H1 (cell line): ENCODE results near the gene CEP85. TPM values are rescaled to one million over a fixed set of nuclear protein-coding genes. Genes with fewer than 3 reads are reported as not detected.

Experiments
- CTCF ChIA-PET: fragments of 300-600 bp; sonication (Branson Sonifier 250); formaldehyde crosslinking; loops from one replicate; lab custom pipeline; 2021; ENCODE audit not compliant: partially characterized antibody; lab: Charles Lee
- POLR2A ChIA-PET: fragments of 300-600 bp; sonication (Branson Sonifier 250); formaldehyde crosslinking; loops from one replicate; lab custom pipeline; 2021; ENCODE audit warnings: inconsistent platforms; ENCODE audit not compliant: partially characterized antibody; lab: Charles Lee
- DNase-seq, 2 experiments: peaks; one replicate each; pipeline versions ENCODE4 v3.0.0 to v3.0.0-alpha.2; 2010 to 2022; ENCODE audit warnings: low spot score in 2 of 2, low read depth in 1 of 2, mixed read lengths in 1 of 2
- FAIRE-seq: peaks from 2 replicates; lab custom pipeline; 2011; peaks lifted over from hg19 to GRCh38; lab: Jason Lieb, UNC
- H2AFZ ChIP-seq: 2 replicates; pipeline ENCODE4 v1.8.1; 2012; ENCODE audit warnings: low read length, inconsistent platforms
- H2AK5ac ChIP-seq: 2 replicates; pipeline ENCODE4 v1.6.1; 2013; ENCODE audit warnings: low read depth, low read length
- H2BK120ac ChIP-seq: replicated peaks from 2 replicates; pipeline ENCODE3; 2013; ENCODE audit warnings: low read depth, low read length, inconsistent platforms
- H2BK12ac ChIP-seq: 2 replicates; pipeline ENCODE4 v1.6.1; 2013; ENCODE audit warnings: low read depth, low read length
- H2BK15ac ChIP-seq: 2 replicates; pipeline ENCODE4 v1.6.1; 2013; ENCODE audit warnings: low read length
- H2BK20ac ChIP-seq: 2 replicates; pipeline ENCODE4 v1.6.1; 2013; ENCODE audit warnings: low read length
- H2BK5ac ChIP-seq: 2 replicates; pipeline ENCODE4 v1.6.1; 2013; ENCODE audit warnings: low read depth, low read length
- H3K14ac ChIP-seq: 2 replicates; pipeline ENCODE4 v1.6.1; 2013; ENCODE audit warnings: inconsistent platforms; ENCODE audit not compliant: insufficient read length
- H3K18ac ChIP-seq: 2 replicates; pipeline ENCODE4 v1.6.1; 2013; ENCODE audit warnings: low read length; ENCODE audit errors: extremely low read depth
- H3K23ac ChIP-seq: 2 replicates; pipeline ENCODE4 v1.6.1; 2013; ENCODE audit warnings: inconsistent platforms; ENCODE audit not compliant: insufficient read length
- H3K23me2 ChIP-seq: 2 replicates; pipeline ENCODE4 v1.6.1; 2013; ENCODE audit warnings: low read depth, low read length
- H3K27ac ChIP-seq: 2 replicates; pipeline ENCODE4 v1.6.1; 2011; ENCODE audit warnings: low read depth, low read length, inconsistent platforms
- H3K27me3 ChIP-seq, 4 experiments: replicated peaks in 1 of 4; 1 replicate in 1 of 4; 2 replicates in 3 of 4; pipeline versions ENCODE4 v1.6.1 to v1.8.1; 2011 to 2013; ENCODE audit warnings: low read length in 3 of 4, mild to moderate bottlenecking in 3 of 4, inconsistent platforms in 2 of 4, mixed read lengths in 2 of 4, moderate library complexity in 1 of 4; ENCODE audit not compliant: control insufficient read depth in 3 of 4, insufficient read depth in 3 of 4; ENCODE audit errors: extremely low read depth in 1 of 4
- H3K36me3 ChIP-seq, 4 experiments: 2 replicates each; pipeline versions ENCODE4 v1.6.1 to v1.8.1; 2011 to 2013; ENCODE audit warnings: mild to moderate bottlenecking in 4 of 4, low read length in 3 of 4, moderate library complexity in 2 of 4, control low read depth in 1 of 4, inconsistent platforms in 1 of 4; ENCODE audit not compliant: insufficient read depth in 4 of 4, control insufficient read depth in 2 of 4
- H3K4ac ChIP-seq: replicated peaks from 2 replicates; pipeline ENCODE3; 2013; ENCODE audit warnings: low read length, low read depth, mixed read lengths, inconsistent platforms; ENCODE audit not compliant: insufficient read length
- H3K4me1 ChIP-seq, 4 experiments: replicated peaks in 1 of 4; 1 replicate in 1 of 4; 2 replicates in 3 of 4; pipeline versions ENCODE4 v1.6.1 to v1.8.1; 2011 to 2013; ENCODE audit warnings: low read length in 3 of 4, inconsistent platforms in 2 of 4, mixed read lengths in 1 of 4; ENCODE audit not compliant: insufficient read depth in 4 of 4, control insufficient read depth in 3 of 4
- H3K4me2 ChIP-seq, 2 experiments: 2 replicates each; pipeline versions ENCODE4 v1.6.1 to v1.8.1; 2011 to 2013; ENCODE audit warnings: low read depth in 2 of 2, low read length in 2 of 2, control low read depth in 1 of 2, inconsistent platforms in 1 of 2, mild to moderate bottlenecking in 1 of 2; ENCODE audit not compliant: insufficient read depth in 1 of 2
- H3K4me3 ChIP-seq, 4 experiments: fragments of 200-600, 300-600 bp in 1 of 4; sonication (generic), shearing (Covaris generic), sonication (Bioruptor Twin) in 1 of 4; 2 replicates each; pipeline versions ENCODE4 v1.5.1 to v1.8.1; 2011 to 2016; ENCODE audit warnings: low read length in 4 of 4, low read depth in 3 of 4, control low read depth in 2 of 4, inconsistent platforms in 2 of 4, mild to moderate bottlenecking in 2 of 4, mixed read lengths in 1 of 4, moderate library complexity in 1 of 4; ENCODE audit not compliant: insufficient read depth in 2 of 4; ENCODE audit errors: extremely low read depth in 1 of 4
- H3K56ac ChIP-seq: replicated peaks from 2 replicates; pipeline ENCODE3; 2013; ENCODE audit warnings: low read depth, mild to moderate bottlenecking, mixed read lengths, low read length, inconsistent platforms; ENCODE audit not compliant: insufficient read length
- H3K79me1 ChIP-seq: 2 replicates; pipeline ENCODE4 v1.6.1; 2013; ENCODE audit warnings: low read depth, low read length, control low read depth
- H3K79me2 ChIP-seq, 2 experiments: 2 replicates each; pipeline versions ENCODE4 v1.6.1 to v1.8.1; 2012 to 2013; ENCODE audit warnings: low read length in 2 of 2, mild to moderate bottlenecking in 2 of 2, inconsistent platforms in 1 of 2; ENCODE audit not compliant: insufficient read depth in 2 of 2, control insufficient read depth in 1 of 2
- H3K9ac ChIP-seq, 4 experiments: replicated peaks in 1 of 4; 1 replicate in 1 of 4; 2 replicates in 3 of 4; pipeline versions ENCODE4 v1.6.1 to v1.8.1; 2011 to 2013; ENCODE audit warnings: low read depth in 3 of 4, low read length in 3 of 4, control low read depth in 2 of 4, mild to moderate bottlenecking in 2 of 4, moderate library complexity in 2 of 4, inconsistent platforms in 1 of 4; ENCODE audit errors: extremely low read depth in 1 of 4
- H3K9me3 ChIP-seq, 2 experiments: 2 replicates each; pipeline versions ENCODE4 v1.6.1 to v1.8.1; 2012 to 2013; ENCODE audit warnings: mild to moderate bottlenecking in 2 of 2, moderate library complexity in 2 of 2, control low read depth in 1 of 2, inconsistent platforms in 1 of 2, low read depth in 1 of 2, low read length in 1 of 2, mixed read lengths in 1 of 2; ENCODE audit not compliant: insufficient read depth in 2 of 2
- H4K20me1 ChIP-seq, 2 experiments: replicated peaks in 1 of 2; 2 replicates each; pipeline versions ENCODE3 to v1.8.1; 2011 to 2013; ENCODE audit warnings: inconsistent platforms in 2 of 2, low read length in 2 of 2, mild to moderate bottlenecking in 1 of 2; ENCODE audit not compliant: insufficient read depth in 2 of 2, control insufficient read depth in 1 of 2
- H4K5ac ChIP-seq: 2 replicates; pipeline ENCODE4 v1.6.1; 2013; ENCODE audit warnings: low read length, low read depth, mixed read lengths, inconsistent platforms; ENCODE audit not compliant: insufficient read length
- H4K8ac ChIP-seq: 2 replicates; pipeline ENCODE4 v1.8.0; 2013; ENCODE audit warnings: mild to moderate bottlenecking, moderate library complexity, low read length, inconsistent platforms; ENCODE audit not compliant: insufficient read depth; ENCODE audit errors: extremely low read depth
- H4K91ac ChIP-seq: replicated peaks from 2 replicates; pipeline ENCODE3; 2013; ENCODE audit warnings: low read length, mixed read lengths, inconsistent platforms; ENCODE audit not compliant: insufficient read length
- KDM5A ChIP-seq: fragments of 200-600 bp; IDR thresholded peaks from 2 replicates; pipeline ENCODE4 v1.7.1; 2012; ENCODE audit warnings: mild to moderate bottlenecking, low read length, inconsistent platforms, mixed read lengths
- POLR2AphosphoS5 ChIP-seq: IDR thresholded peaks from 2 replicates; pipeline ENCODE4 v1.6.1; 2011; ENCODE audit warnings: low read depth, low read length
- WGBS, 2 experiments: shearing (Covaris generic) in 1 of 2; methylation state at CpG; one replicate each; pipeline versions ENCODE4 v1.1.6 to v1.1.7; 2013 to 2015; ENCODE audit warnings: low lambda C conversion rate in 2 of 2, mixed read lengths in 2 of 2, inconsistent platforms in 1 of 2, low coverage in 1 of 2, missing lambda C conversion rate in 1 of 2; ENCODE audit not compliant: insufficient replicate concordance in 2 of 2, insufficient coverage in 1 of 2, insufficient read length in 1 of 2; ENCODE audit errors: extremely low coverage in 1 of 2, missing lambda C conversion rate in 1 of 2; 5-methylcytosine and 5-hydroxymethylcytosine counted together
- polyA plus RNA-seq, 7 experiments: library from polyadenylated mRNA; depleted of rRNA in 3 of 7; stranded (reverse) in 5 of 7; unstranded in 2 of 7; fragments of >200 nt in 5 of 7; fragments of 200-250 nt in 2 of 7; gene quantifications; 1 replicate in 5 of 7; 2 replicates in 1 of 7; 4 replicates in 1 of 7; pipeline versions ENCODE4 v1.2.1 to v1.2.3, GENCODE V29; 2011 to 2013; ENCODE audit warnings: missing spikeins in 2 of 7, mixed read lengths in 2 of 7
- total RNA-seq: library from RNA; stranded (reverse); fragmentation: NEBNext Ultra II Directional; extraction: Animal tissue kit (Norgen Biotek cat#: 25700); gene quantifications from 2 replicates; pipeline ENCODE4 v1.2.1, GENCODE V29; 2021
- TF ChIP-seq, protein P1 (sequence below): IDR thresholded peaks from 2 replicates; pipeline ENCODE4 v1.6.1; 2012; ENCODE audit warnings: inconsistent platforms

CEP85 gene
- total and polyA plus RNA-seq, 2 of the 8 experiments (the other 6 are each of a cell fraction or from before 2014, with no cell fraction given), result 40.4 to 43.7 TPM

DNA sequence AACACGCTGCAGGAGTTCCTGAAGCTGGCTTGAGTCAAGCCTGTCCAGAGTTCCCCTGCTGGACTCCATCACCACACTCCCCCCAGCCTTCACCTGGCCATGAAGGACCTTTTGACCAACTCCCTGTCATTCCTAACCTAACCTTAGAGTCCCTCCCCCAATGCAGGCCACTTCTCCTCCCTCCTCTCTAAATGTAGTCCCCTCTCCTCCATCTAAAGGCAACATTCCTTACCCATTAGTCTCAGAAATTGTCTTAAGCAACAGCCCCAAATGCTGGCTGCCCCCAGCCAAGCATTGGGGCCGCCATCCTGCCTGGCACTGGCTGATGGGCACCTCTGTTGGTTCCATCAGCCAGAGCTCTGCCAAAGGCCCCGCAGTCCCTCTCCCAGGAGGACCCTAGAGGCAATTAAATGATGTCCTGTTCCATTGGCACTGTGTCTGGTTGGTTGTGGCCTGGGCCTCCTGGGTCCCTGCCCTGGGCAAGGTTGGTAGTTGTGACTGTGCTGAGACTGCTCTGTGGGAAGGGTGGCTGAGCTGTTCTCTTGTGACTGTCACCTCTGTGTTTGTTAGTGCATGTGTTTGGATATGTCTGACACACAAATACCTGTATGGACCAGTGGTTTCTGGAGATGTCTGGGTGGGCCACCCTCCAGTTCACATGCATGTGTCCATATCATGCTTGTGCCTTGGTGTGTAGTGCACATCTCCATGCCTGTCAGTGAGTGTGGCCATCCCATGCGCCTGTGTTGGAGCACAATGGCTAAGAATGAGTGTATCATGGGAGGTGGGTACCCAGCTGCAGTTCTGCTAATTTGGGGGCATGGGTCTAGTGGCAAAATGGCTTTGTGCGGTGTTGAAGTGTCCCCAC is 47.3 kb downstream of the CEP85 start:
- CTCF ChIA-PET, result interaction anchor here (0.6 to 39.7 kb wide), 13 partner anchors 15 to 190 kb away, joined by 3 to 1530 read pairs (median 4); partner anchors contain the start of genes CATSPER4, CD52, CEP85 and UBXN11
- 90% methylated on average over 5 of the region's 5 CpGs; no CpG with 5 or more reads in 1 of the 2 experiments for WGBS, 2 experiments
- no peak for FAIRE-seq

More for the DNA sequence above, 47.3 kb downstream of the CEP85 start:
- H3K27me3 ChIP-seq, result no peaks in the 10 kb centered on the region
- peak overlapping the region; percentile 27; the same call in 1 of the 2 replicates for H2BK5ac ChIP-seq
- H4K91ac ChIP-seq, result peak overlapping the region; percentile 85
- H2BK12ac ChIP-seq, result peak overlapping the region; percentile 32; the same call in 1 of the 2 replicates
- H3K27ac ChIP-seq, result peak overlapping the region; percentile 64; the same call in 1 of the 2 replicates
- H3K36me3 ChIP-seq, result peaks cover 15 to 19% (median 17%) of the 10 kb centered on the region in 4 experiments
- H3K79me1 ChIP-seq, result no peaks in the 10 kb centered on the region
- peak overlapping the region; percentile 60 to 61 for H3K4me2 ChIP-seq
- peak overlapping the region; percentile 32 for H2BK15ac ChIP-seq
- peak overlapping the region; percentile 76 for H3K18ac ChIP-seq
- no peak overlapping the region for H3K23ac ChIP-seq
- H4K8ac ChIP-seq, result no peak overlapping the region; the same call in 1 of the 2 replicates
- H3K23me2 ChIP-seq, result peaks cover 9% of the 10 kb centered on the region; the same call in 1 of the 2 replicates
- peak overlapping the region; percentile 41 for H4K5ac ChIP-seq
- peak overlapping the region in 2 of 4 experiments; percentile 15 to 69; a peak in 3 of 8 replicates for H3K4me3 ChIP-seq
- peak overlapping the region; percentile 42 for H2AK5ac ChIP-seq
- peaks cover 8 to 37% (median 22%) of the 10 kb centered on the region in 4 experiments for H3K4me1 ChIP-seq
- no peaks in the 10 kb centered on the region for H3K9me3 ChIP-seq
- no peak for DNase-seq
- peak overlapping the region; percentile 30 for H2BK120ac ChIP-seq
- peak overlapping the region; percentile 73 for H3K4ac ChIP-seq
- peaks cover 6 to 17% of the 10 kb centered on the region in 2 experiments for H4K20me1 ChIP-seq
- peaks cover 0 to 5% of the 10 kb centered on the region in 2 experiments; a peak in 1 of 4 replicates for H3K79me2 ChIP-seq
- POLR2A ChIA-PET, result interaction anchor here (0.7 to 4.0 kb wide), 11 partner anchors 9 to 220 kb away, joined by 3 to 27 read pairs (median 4); partner anchors contain the start of genes CATSPER4, CD52, LIN28A and PDIK1L
- TF ChIP-seq, protein P1, sequence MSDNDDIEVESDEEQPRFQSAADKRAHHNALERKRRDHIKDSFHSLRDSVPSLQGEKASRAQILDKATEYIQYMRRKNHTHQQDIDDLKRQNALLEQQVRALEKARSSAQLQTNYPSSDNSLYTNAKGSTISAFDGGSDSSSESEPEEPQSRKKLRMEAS, result 0 out of 2 replicates have a peak, but pooled peaks have one; percentile 5
- no peak; the same call in 1 of the 2 replicates for TF ChIP-seq POLR2AphosphoS5
- TF ChIP-seq KDM5A, result no peak
- H2AFZ ChIP-seq, result no peak overlapping the region
- no peak overlapping the region for H3K14ac ChIP-seq
- H3K9ac ChIP-seq, result peak overlapping the region in 1 of 4 experiments; percentile 8; a peak in 4 of 7 replicates
- no peak overlapping the region for H3K56ac ChIP-seq
- peak overlapping the region; percentile 82; the same call in 1 of the 2 replicates for H2BK20ac ChIP-seq
